Adipocyte (in vitro differentiated cells): Measurements from ENCODE around the gene HYDIN.

Experiments
- DNase-seq: peaks from one replicate; pipeline ENCODE4 v3.0.0-alpha.2; 2015; ENCODE audit warnings: low read depth
- H3K27me3 ChIP-seq: replicated peaks from 2 replicates; pipeline ENCODE4 v1.7.0; 2013; ENCODE audit warnings: mild to moderate bottlenecking, low read length, moderate library complexity; ENCODE audit not compliant: control insufficient read depth, insufficient read depth
- H3K36me3 ChIP-seq: 2 replicates; pipeline ENCODE4 v1.7.0; 2013; ENCODE audit warnings: low read length, mild to moderate bottlenecking, moderate library complexity; ENCODE audit not compliant: control insufficient read depth, insufficient read depth, severe bottlenecking
- H3K4me1 ChIP-seq: 2 replicates; pipeline ENCODE4 v1.7.0; 2013; ENCODE audit warnings: mild to moderate bottlenecking, low read length, moderate library complexity; ENCODE audit not compliant: control insufficient read depth, insufficient read depth
- H3K4me3 ChIP-seq: 2 replicates; pipeline ENCODE4 v1.7.0; 2013; ENCODE audit warnings: mild to moderate bottlenecking, low read length, moderate library complexity
- H3K9ac ChIP-seq: 2 replicates; pipeline ENCODE4 v1.7.0; 2013; ENCODE audit warnings: mild to moderate bottlenecking, low read length, moderate library complexity
- H3K9me3 ChIP-seq: 2 replicates; pipeline ENCODE4 v1.7.0; 2013; ENCODE audit warnings: mild to moderate bottlenecking, low read length, moderate library complexity; ENCODE audit not compliant: control insufficient read depth

Gene HYDIN

GRCh38 chr16:71254832-71255525, 24.5 kb upstream of the HYDIN start:
- H3K4me1 ChIP-seq: no peaks in the 10 kb centered on the region
- no peak for DNase-seq
- H3K9ac ChIP-seq: no peak overlapping the region
- H3K27me3 ChIP-seq: no peaks in the 10 kb centered on the region
- no peak overlapping the region for H3K4me3 ChIP-seq
- no peaks in the 10 kb centered on the region for H3K36me3 ChIP-seq
- no peaks in the 10 kb centered on the region for H3K9me3 ChIP-seq

GRCh38 chr16:71250461-71251235, 20.1 kb upstream of the HYDIN start:
- Histone ChIP-seq H3K27me3 (no peaks in the 10 kb centered on the region), H3K9ac (no peak overlapping the region), H3K4me1 (no peaks in the 10 kb centered on the region), H3K36me3 (no peaks in the 10 kb centered on the region), H3K4me3 (no peak overlapping the region), H3K9me3 (no peaks in the 10 kb centered on the region)
- no peak for DNase-seq

- Histone ChIP-seq H3K4me3 (no peak overlapping the region), H3K9ac (no peak overlapping the region), H3K4me1 (no peaks in the 10 kb centered on the region), H3K36me3 (no peaks in the 10 kb centered on the region), H3K9me3 (no peaks in the 10 kb centered on the region), H3K27me3 (no peaks in the 10 kb centered on the region)
- DNase-seq: no peak
Measured at GRCh38 chr16:71249399-71249798, 18.9 kb upstream of the HYDIN start.

GRCh38 chr16:71247478-71247877, 17.0 kb upstream of the HYDIN start:
- H3K9me3 ChIP-seq: no peaks in the 10 kb centered on the region
- no peak for DNase-seq
- H3K9ac ChIP-seq: no peak overlapping the region
- H3K4me3 ChIP-seq: no peak overlapping the region
- H3K4me1 ChIP-seq: no peaks in the 10 kb centered on the region
- no peaks in the 10 kb centered on the region for H3K27me3 ChIP-seq
- no peaks in the 10 kb centered on the region for H3K36me3 ChIP-seq

GRCh38 chr16:71246309-71246708, 15.8 kb upstream of the HYDIN start:
- no peaks in the 10 kb centered on the region for H3K4me1 ChIP-seq
- no peaks in the 10 kb centered on the region for H3K9me3 ChIP-seq
- H3K4me3 ChIP-seq: no peak overlapping the region
- H3K27me3 ChIP-seq: no peaks in the 10 kb centered on the region
- no peak overlapping the region for H3K9ac ChIP-seq
- H3K36me3 ChIP-seq: no peaks in the 10 kb centered on the region
- DNase-seq: no peak

- Histone ChIP-seq H3K9ac (no peak overlapping the region), H3K4me3 (no peak overlapping the region), H3K4me1 (no peaks in the 10 kb centered on the region), H3K9me3 (no peaks in the 10 kb centered on the region), H3K36me3 (no peaks in the 10 kb centered on the region), H3K27me3 (no peaks in the 10 kb centered on the region)
- no peak for DNase-seq
Measured at GRCh38 chr16:71244521-71244920, 14.0 kb upstream of the HYDIN start.

GRCh38 chr16:71242601-71243000, 12.1 kb upstream of the HYDIN start:
- no peak overlapping the region for H3K9ac ChIP-seq
- no peaks in the 10 kb centered on the region for H3K4me1 ChIP-seq
- no peaks in the 10 kb centered on the region for H3K9me3 ChIP-seq
- no peaks in the 10 kb centered on the region for H3K36me3 ChIP-seq
- H3K4me3 ChIP-seq: no peak overlapping the region
- DNase-seq: no peak
- no peaks in the 10 kb centered on the region for H3K27me3 ChIP-seq

GRCh38 chr16:71242036-71242435, 11.5 kb upstream of the HYDIN start:
- Histone ChIP-seq H3K9me3 (no peaks in the 10 kb centered on the region), H3K4me1 (no peaks in the 10 kb centered on the region), H3K4me3 (no peak overlapping the region), H3K27me3 (no peaks in the 10 kb centered on the region), H3K36me3 (no peaks in the 10 kb centered on the region), H3K9ac (no peak overlapping the region)
- no peak for DNase-seq

GRCh38 chr16:71229344-71229743, 1.2 kb downstream of the HYDIN start:
- DNase-seq: no peak
- no peaks in the 10 kb centered on the region for H3K4me1 ChIP-seq
- peaks cover 15% of the 10 kb centered on the region for H3K9me3 ChIP-seq
- no peak overlapping the region for H3K4me3 ChIP-seq
- no peak overlapping the region for H3K9ac ChIP-seq
- H3K27me3 ChIP-seq: peaks cover 7% of the 10 kb centered on the region
- H3K36me3 ChIP-seq: no peaks in the 10 kb centered on the region

GRCh38 chr16:71226229-71227141, 4.0 kb downstream of the HYDIN start:
- no peaks in the 10 kb centered on the region for H3K4me1 ChIP-seq
- H3K27me3 ChIP-seq: peaks cover 7% of the 10 kb centered on the region
- peaks cover 22% of the 10 kb centered on the region for H3K9me3 ChIP-seq
- H3K4me3 ChIP-seq: no peak overlapping the region
- no peak overlapping the region for H3K9ac ChIP-seq
- no peaks in the 10 kb centered on the region for H3K36me3 ChIP-seq
- no peak for DNase-seq

GRCh38 chr16:71225145-71225544, 5.4 kb downstream of the HYDIN start:
- no peak for DNase-seq
- Histone ChIP-seq H3K27me3 (peaks cover 2% of the 10 kb centered on the region), H3K4me1 (no peaks in the 10 kb centered on the region), H3K36me3 (no peaks in the 10 kb centered on the region), H3K4me3 (no peak overlapping the region), H3K9me3 (peaks cover 22% of the 10 kb centered on the region), H3K9ac (no peak overlapping the region)
